Suprapubic skin (tissue), 4 donors: ENCODE data around the gene AHCYL1. TPM values are rescaled to one million over a fixed set of nuclear protein-coding genes. Genes with fewer than 3 reads are reported as not detected.

ENCODE experiments used
- DNase-seq, 2 donors: peaks; one replicate each; pipeline ENCODE4 v3.0.0-alpha.2; 2019; ENCODE audit warnings: low spot score in 2 of 2
- H3K27ac ChIP-seq: fragments of 200-600 bp; sonication (generic); one replicate; pipeline ENCODE4 v1.5.1; 2019
- H3K27me3 ChIP-seq: fragments of 200-600 bp; sonication (generic); one replicate; pipeline ENCODE4 v1.5.1; 2019
- H3K36me3 ChIP-seq: fragments of 200-600 bp; sonication (generic); one replicate; pipeline ENCODE4 v1.5.1; 2019
- H3K4me1 ChIP-seq: fragments of 200-600 bp; sonication (generic); one replicate; pipeline ENCODE4 v1.5.1; 2019
- H3K4me3 ChIP-seq: fragments of 200-600 bp; sonication (generic); one replicate; pipeline ENCODE4 v1.5.1; 2019; ENCODE audit warnings: mild to moderate bottlenecking
- H3K9me3 ChIP-seq: fragments of 200-600 bp; sonication (generic); one replicate; pipeline ENCODE4 v1.5.1; 2019
- CTCF ChIP-seq, 2 donors: fragments of 200-600 bp in 1 of 2; fragments of 450-650 bp in 1 of 2; sonication (generic) in 1 of 2; IDR thresholded peaks; one replicate each; pipeline ENCODE4 v1.5.1; 2016 to 2019; ENCODE audit warnings: antibody characterized with exemption in 2 of 2, mild to moderate bottlenecking in 1 of 2, moderate library complexity in 1 of 2
- EP300 ChIP-seq: sonication (generic); formaldehyde crosslinking; IDR thresholded peaks from one replicate; pipeline ENCODE4 v1.6.1; 2017; ENCODE audit warnings: antibody characterized with exemption
- POLR2A ChIP-seq, 2 donors: fragments of 450-650 bp; IDR thresholded peaks; one replicate each; pipeline ENCODE4 v1.6.1; 2017; ENCODE audit warnings: antibody characterized with exemption in 2 of 2, mild to moderate bottlenecking in 2 of 2, moderate library complexity in 2 of 2
- POLR2AphosphoS5 ChIP-seq, 3 donors: sonication (generic); formaldehyde crosslinking; IDR thresholded peaks; one replicate each; pipeline ENCODE4 v1.6.1; 2017; ENCODE audit warnings: antibody characterized with exemption in 3 of 3
- WGBS: methylation state at CpG from one replicate; pipeline ENCODE4 v1.1.5; 2018; 5-methylcytosine and 5-hydroxymethylcytosine counted together
- total RNA-seq, 4 donors: library from RNA; depleted of rRNA; stranded (reverse); fragments of >200 nt; gene quantifications; one replicate each; pipeline ENCODE4 v1.1.0, GENCODE V29; 2016

AHCYL1 gene
- total RNA-seq, 4 donors from 2014 or later = 37.7 to 50.4 (median 48.6) TPM

GRCh38 chr1:110012100-110012780 is 27.7 kb downstream of the AHCYL1 start:
- no peak for TF ChIP-seq CTCF (IDR thresholded peaks at IDR 0.05)
- TF ChIP-seq EP300 = no peak
- TF ChIP-seq POLR2A (IDR thresholded peaks at IDR 0.05) = no peak
- TF ChIP-seq POLR2AphosphoS5 (IDR thresholded peaks at IDR 0.05) = no peak
- Histone ChIP-seq H3K4me1 (no peaks in the 10 kb centered on the region), H3K9me3 (no peaks in the 10 kb centered on the region), H3K4me3 (no peak overlapping the region), H3K27me3 (no peaks in the 10 kb centered on the region), H3K36me3 (peaks cover 79% of the 10 kb centered on the region), H3K27ac (no peak overlapping the region)
- DNase-seq = no peak
- 86% methylated on average over 6 of the region's 6 CpGs for WGBS

- TF ChIP-seq EP300 (no peak), CTCF (IDR thresholded peaks at IDR 0.05) (no peak), POLR2A (IDR thresholded peaks at IDR 0.05) (no peak), POLR2AphosphoS5 (IDR thresholded peaks at IDR 0.05) (no peak)
- Histone ChIP-seq H3K27ac (no peak overlapping the region), H3K36me3 (peaks cover 99% of the 10 kb centered on the region), H3K27me3 (no peaks in the 10 kb centered on the region), H3K9me3 (no peaks in the 10 kb centered on the region), H3K4me1 (no peaks in the 10 kb centered on the region), H3K4me3 (no peak overlapping the region)
- no peak for DNase-seq
- 92% methylated on average over 3 of the region's 3 CpGs for WGBS
Observed at GRCh38 chr1:110017792-110018191, 33.2 kb downstream of the AHCYL1 start.

- peaks cover 99% of the 10 kb centered on the region for H3K36me3 ChIP-seq
- H3K9me3 ChIP-seq = no peaks in the 10 kb centered on the region
- no peaks in the 10 kb centered on the region for H3K27me3 ChIP-seq
- H3K27ac ChIP-seq = no peak overlapping the region
- no peak overlapping the region for H3K4me3 ChIP-seq
- TF ChIP-seq EP300 = no peak
- no peak for TF ChIP-seq POLR2AphosphoS5 (IDR thresholded peaks at IDR 0.05)
- no peak for TF ChIP-seq POLR2A (IDR thresholded peaks at IDR 0.05)
- TF ChIP-seq CTCF (IDR thresholded peaks at IDR 0.05) = no peak
- DNase-seq = no peak
- H3K4me1 ChIP-seq = no peaks in the 10 kb centered on the region
- 94% methylated on average over 9 of the region's 9 CpGs for WGBS
Observed at GRCh38 chr1:110018396-110018795, 33.8 kb downstream of the AHCYL1 start.

GRCh38 chr1:110019770-110020169 is 35.2 kb downstream of the AHCYL1 start:
- H3K36me3 ChIP-seq = peaks cover 100% of the 10 kb centered on the region
- no peaks in the 10 kb centered on the region for H3K9me3 ChIP-seq
- TF ChIP-seq EP300 (no peak), CTCF (IDR thresholded peaks at IDR 0.05) (no peak), POLR2A (IDR thresholded peaks at IDR 0.05) (no peak), POLR2AphosphoS5 (IDR thresholded peaks at IDR 0.05) (no peak)
- no peaks in the 10 kb centered on the region for H3K27me3 ChIP-seq
- 91% methylated on average over 1 of the region's 1 CpG for WGBS
- no peak overlapping the region for H3K4me3 ChIP-seq
- H3K27ac ChIP-seq = no peak overlapping the region
- DNase-seq = no peak
- no peaks in the 10 kb centered on the region for H3K4me1 ChIP-seq

- Histone ChIP-seq H3K27me3 (no peaks in the 10 kb centered on the region), H3K9me3 (no peaks in the 10 kb centered on the region), H3K36me3 (peaks cover 86% of the 10 kb centered on the region), H3K27ac (no peak overlapping the region), H3K4me1 (no peaks in the 10 kb centered on the region), H3K4me3 (no peak overlapping the region)
- TF ChIP-seq CTCF (IDR thresholded peaks at IDR 0.05) (no peak), POLR2AphosphoS5 (IDR thresholded peaks at IDR 0.05) (no peak), EP300 (no peak), POLR2A (IDR thresholded peaks at IDR 0.05) (no peak)
- 90% methylated on average over 3 of the region's 3 CpGs for WGBS
- no peak for DNase-seq
Observed at GRCh38 chr1:110021285-110021684, 36.7 kb downstream of the AHCYL1 start.
